Transverse colon (tissue), 4 donors: ENCODE measurements around the gene FGD5. TPM values are rescaled to one million over a fixed set of nuclear protein-coding genes. Genes with fewer than 3 reads are reported as not detected.
A peak's percentile ranks its signal among the peaks of the same experiment; 100 is the strongest.

Experiments used
- DNase-seq: peaks from one replicate; pipeline ENCODE4 v3.0.0-alpha.2; 2019
- H3K27ac ChIP-seq, 4 donors: fragments of 200-600 bp; sonication (generic); 2 replicates each; pipeline ENCODE4 v1.5.1; 2016 to 2018; ENCODE audit warnings: inconsistent platforms in 4 of 4
- H3K27me3 ChIP-seq: fragments of 200-600 bp; sonication (generic); 2 replicates; pipeline ENCODE4 v1.5.1; 2017; ENCODE audit warnings: inconsistent platforms
- H3K36me3 ChIP-seq, 4 donors: fragments of 200-600 bp; sonication (generic); 2 replicates each; pipeline ENCODE4 v1.5.1; 2017 to 2019; ENCODE audit warnings: inconsistent platforms in 4 of 4
- H3K4me1 ChIP-seq, 4 donors: fragments of 200-600 bp; sonication (generic); 2 replicates each; pipeline ENCODE4 v1.5.1; 2017 to 2020; ENCODE audit warnings: inconsistent platforms in 4 of 4
- H3K4me3 ChIP-seq, 4 donors: fragments of 200-600 bp; sonication (generic); 1 replicate in 1 of 4; 2 replicates in 3 of 4; pipeline versions ENCODE4 v1.5.1 to v1.6.1; 2017 to 2019; ENCODE audit warnings: inconsistent platforms in 4 of 4
- H3K9me3 ChIP-seq, 2 donors: fragments of 200-600 bp; sonication (generic); 2 replicates each; pipeline ENCODE4 v1.5.1; 2017 to 2019; ENCODE audit warnings: inconsistent platforms in 2 of 2
- EP300 ChIP-seq: sonication (generic); formaldehyde crosslinking; IDR thresholded peaks from one replicate; pipeline ENCODE4 v1.6.1; 2017; ENCODE audit warnings: antibody characterized with exemption, low read depth
- POLR2A ChIP-seq: fragments of 450-650 bp; IDR thresholded peaks from one replicate; pipeline ENCODE4 v1.6.1; 2016; ENCODE audit warnings: antibody characterized with exemption, mild to moderate bottlenecking, moderate library complexity
- POLR2AphosphoS5 ChIP-seq, 3 donors: sonication (generic); formaldehyde crosslinking; IDR thresholded peaks; one replicate each; pipeline ENCODE4 v1.6.1; 2016; ENCODE audit warnings: antibody characterized with exemption in 3 of 3
- WGBS, 2 donors: methylation state at CpG; one replicate each; pipeline ENCODE4 v1.1.5; 2018; ENCODE audit warnings: low coverage in 1 of 2; 5-methylcytosine and 5-hydroxymethylcytosine counted together
- in situ Hi-C, 4 donors: fragments of 200-750 bp; cut with MboI; loops; one replicate each; pipeline versions ENCODE4 v1.15.0 to v1.15.1; 2017; ENCODE audit warnings: low sequenced_read_pairs in 3 of 4, low pct_ligation_motif_present in 1 of 4, low pct_unique_long_range_greater_than_20kb in 1 of 4
- intact Hi-C: fragments of 100-400 bp; cut with DNase I; formaldehyde crosslinking; loops from one replicate; pipeline ENCODE4 v1.15.1; 2023; ENCODE audit warnings: low total_unique reads
- total RNA-seq, 4 donors: library from RNA; depleted of rRNA; stranded (reverse); fragments of >200 nt; gene quantifications; one replicate each; pipeline ENCODE4 v1.1.0, GENCODE V29; 2016
- TF ChIP-seq, protein P1 (sequence below), 5 experiments: fragments of 200-600 bp in 3 of 5; fragments of 450-650 bp in 2 of 5; sonication (generic) in 3 of 5; IDR thresholded peaks; 1 replicate in 2 of 5; 2 replicates in 3 of 5; pipeline ENCODE4 v1.5.1; 2016 to 2017; ENCODE audit warnings: antibody characterized with exemption in 5 of 5, inconsistent platforms in 3 of 5, mild to moderate bottlenecking in 2 of 5, moderate library complexity in 1 of 5

FGD5 gene
- total RNA-seq, 4 donors from 2014 or later = 5.6 to 15.9 (median 10.2) TPM

- Histone ChIP-seq H3K36me3 (no peaks in the 10 kb centered on the region), H3K27me3 (no peaks in the 10 kb centered on the region), H3K4me1 (peaks cover 11 to 42% (median 25%) of the 10 kb centered on the region in 4 donors), H3K27ac (no peak overlapping the region), H3K4me3 (no peak overlapping the region), H3K9me3 (no peaks in the 10 kb centered on the region)
- intact Hi-C loops (no loop called here), in situ Hi-C loops (no loop called here)
- no peak for DNase-seq
- TF ChIP-seq POLR2AphosphoS5 (IDR thresholded peaks at IDR 0.05) (no peak), POLR2A (no peak), EP300 (no peak)
- TF ChIP-seq, protein P1, sequence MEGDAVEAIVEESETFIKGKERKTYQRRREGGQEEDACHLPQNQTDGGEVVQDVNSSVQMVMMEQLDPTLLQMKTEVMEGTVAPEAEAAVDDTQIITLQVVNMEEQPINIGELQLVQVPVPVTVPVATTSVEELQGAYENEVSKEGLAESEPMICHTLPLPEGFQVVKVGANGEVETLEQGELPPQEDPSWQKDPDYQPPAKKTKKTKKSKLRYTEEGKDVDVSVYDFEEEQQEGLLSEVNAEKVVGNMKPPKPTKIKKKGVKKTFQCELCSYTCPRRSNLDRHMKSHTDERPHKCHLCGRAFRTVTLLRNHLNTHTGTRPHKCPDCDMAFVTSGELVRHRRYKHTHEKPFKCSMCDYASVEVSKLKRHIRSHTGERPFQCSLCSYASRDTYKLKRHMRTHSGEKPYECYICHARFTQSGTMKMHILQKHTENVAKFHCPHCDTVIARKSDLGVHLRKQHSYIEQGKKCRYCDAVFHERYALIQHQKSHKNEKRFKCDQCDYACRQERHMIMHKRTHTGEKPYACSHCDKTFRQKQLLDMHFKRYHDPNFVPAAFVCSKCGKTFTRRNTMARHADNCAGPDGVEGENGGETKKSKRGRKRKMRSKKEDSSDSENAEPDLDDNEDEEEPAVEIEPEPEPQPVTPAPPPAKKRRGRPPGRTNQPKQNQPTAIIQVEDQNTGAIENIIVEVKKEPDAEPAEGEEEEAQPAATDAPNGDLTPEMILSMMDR (IDR thresholded peaks at IDR 0.05) = no peak
- 90 to 100% methylated on average over 2 to 8 of the region's 8 CpGs for WGBS, 2 donors
These were observed 56.8 kb downstream of the FGD5 start for GRCh38 chr3:14875411-14876175.

DNA sequence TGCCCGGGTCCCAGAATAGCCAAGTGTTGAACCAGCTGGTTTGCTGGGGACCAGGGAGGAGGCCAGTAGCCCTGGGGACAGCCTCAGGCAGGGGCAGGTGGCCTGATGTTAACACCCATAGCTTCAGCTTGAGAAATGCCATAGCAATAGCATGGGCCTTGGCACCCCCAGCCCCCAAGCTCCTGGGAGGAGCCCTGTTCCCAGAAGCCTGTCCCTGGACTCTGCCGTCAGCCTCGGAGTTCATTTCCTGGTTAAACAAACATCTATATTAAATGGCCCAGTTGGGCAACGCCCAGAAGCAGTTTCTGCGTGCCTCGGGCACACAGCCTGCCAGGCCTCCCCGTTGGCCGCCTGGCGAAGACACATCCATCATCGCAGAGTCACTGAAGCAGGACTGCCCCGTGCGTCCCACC, 58.2 kb downstream of the FGD5 start:
- TF ChIP-seq, protein P1 (IDR thresholded peaks at IDR 0.05) = no peak
- TF ChIP-seq POLR2A = peak; percentile 52
- TF ChIP-seq POLR2AphosphoS5 (IDR thresholded peaks at IDR 0.05) = peak in 2 of 3 donors; percentile 69 to 72
- no peaks in the 10 kb centered on the region for H3K27me3 ChIP-seq
- no peaks in the 10 kb centered on the region for H3K9me3 ChIP-seq
- 59% methylated on average over 11 of the region's 12 CpGs; no CpG with 5 or more reads in 1 of the 2 donors for WGBS, 2 donors
- H3K27ac ChIP-seq = peak overlapping the region; percentile 50 to 74 (median 62)
- no peak overlapping the region for H3K4me3 ChIP-seq
- peaks cover 7 to 36% (median 25%) of the 10 kb centered on the region in 4 donors for H3K4me1 ChIP-seq
- DNase-seq = peak; percentile 87
- no peaks in the 10 kb centered on the region for H3K36me3 ChIP-seq
- intact Hi-C loops = no loop called here
- in situ Hi-C loops = no loop called here

GRCh38 chr3:14877469-14877868, 58.7 kb downstream of the FGD5 start:
- Histone ChIP-seq H3K4me3 (no peak overlapping the region), H3K27me3 (no peaks in the 10 kb centered on the region), H3K9me3 (no peaks in the 10 kb centered on the region), H3K36me3 (no peaks in the 10 kb centered on the region), H3K4me1 (peaks cover 7 to 35% (median 24%) of the 10 kb centered on the region in 4 donors), H3K27ac (peak overlapping the region; percentile 50 to 74 (median 62))
- WGBS, 2 donors = 58% methylated on average over 7 of the region's 7 CpGs; no CpG with 5 or more reads in 1 of the 2 donors
- TF ChIP-seq, protein P1 (IDR thresholded peaks at IDR 0.05) = no peak
- TF ChIP-seq POLR2A (no peak), POLR2AphosphoS5 (IDR thresholded peaks at IDR 0.05) (no peak), EP300 (no peak)
- no peak for DNase-seq
- in situ Hi-C loops (no loop called here), intact Hi-C loops (no loop called here)

GRCh38 chr3:14879211-14879874, 60.6 kb downstream of the FGD5 start:
- Histone ChIP-seq H3K9me3 (no peaks in the 10 kb centered on the region), H3K36me3 (no peaks in the 10 kb centered on the region), H3K27me3 (no peaks in the 10 kb centered on the region), H3K4me3 (no peak overlapping the region), H3K27ac (peak overlapping the region in 3 of 4 donors; percentile 24 to 74 (median 61)), H3K4me1 (peaks cover 7 to 35% (median 24%) of the 10 kb centered on the region in 4 donors)
- intact Hi-C loops = no loop called here
- in situ Hi-C loops = no loop called here
- peak; percentile 64 for DNase-seq
- WGBS, 2 donors = 41 to 42% methylated on average over 6 to 12 of the region's 12 CpGs
- TF ChIP-seq, protein P1 (IDR thresholded peaks at IDR 0.05) = no peak
- no peak for TF ChIP-seq POLR2AphosphoS5 (IDR thresholded peaks at IDR 0.05)
